K562 (cell line): Measurements from ENCODE around the gene NXN. TPM values are rescaled to one million over a fixed set of nuclear protein-coding genes. Genes with fewer than 3 reads are reported as not detected.
A peak's percentile ranks its signal among the peaks of the same experiment; 100 is the strongest.

ENCODE experiments used
- ATF1 ChIP-seq, 2 experiments: fragments of 450-650 bp in 1 of 2; IDR thresholded peaks; 2 replicates each; pipeline ENCODE4 v1.6.1; 2016; ENCODE audit warnings: missing compliant biosample characterization in 1 of 2, missing genetic modification characterization in 1 of 2
- CREM ChIP-seq: IDR thresholded peaks from 2 replicates; pipeline ENCODE4 v1.6.1; 2014; ENCODE audit warnings: antibody characterized with exemption, low read depth
- HDAC6 ChIP-seq: IDR thresholded peaks from 2 replicates; pipeline ENCODE4 v1.6.1; 2012; ENCODE audit warnings: low read depth, mild to moderate bottlenecking, control low read depth, inconsistent platforms, low read length, moderate library complexity
- NCOR1 ChIP-seq: fragments of 450-650 bp; IDR thresholded peaks from 2 replicates; pipeline ENCODE4 v1.6.1; 2016; ENCODE audit warnings: mild to moderate bottlenecking, moderate library complexity
- NFIC ChIP-seq: fragments of 450-650 bp; IDR thresholded peaks from 2 replicates; pipeline ENCODE4 v1.6.1; 2017; ENCODE audit warnings: mild to moderate bottlenecking, inconsistent platforms
- SMC3 ChIP-seq: conservative IDR thresholded peaks from 2 replicates; pipeline ENCODE4 v1.6.1; 2011; ENCODE audit warnings: low read depth, low read length, improper control_type of control experiment; ENCODE audit not compliant: insufficient read depth
- polyA plus RNA-seq, 8 experiments: library from polyadenylated mRNA; depleted of rRNA in 4 of 8; stranded (reverse) in 5 of 8; unstranded in 3 of 8; fragments of >200 nt; fragmentation: Nextera tagmentation in 2 of 8; fragmentation: Illumina TruSeq in 1 of 8; extraction: Ambion mirVana in 2 of 8; extraction: Trizol in 1 of 8; gene quantifications; 2 replicates each; pipeline versions ENCODE4 v1.2.1 to v1.2.3, GENCODE V29; 2011 to 2014; ENCODE audit warnings: inconsistent platforms in 1 of 8, missing spikeins in 1 of 8
- total RNA-seq, 7 experiments: library from RNA; depleted of rRNA in 6 of 7; stranded (reverse); fragments of >200 nt in 6 of 7; fragmentation: Illumina TruSeq in 2 of 7; extraction: Trizol in 2 of 7; gene quantifications; 2 replicates each; pipeline versions ENCODE4 v1.2.1 to v1.2.3, GENCODE V29; 2011 to 2021; ENCODE audit warnings: low replicate concordance in 1 of 7
- TF ChIP-seq, protein P1 (sequence below): sonication (generic); formaldehyde crosslinking; IDR thresholded peaks from 2 replicates; pipeline ENCODE4 v1.8.1; 2023; ENCODE audit warnings: mild to moderate bottlenecking, missing genetic modification reagents
- TF ChIP-seq, protein P2 (sequence below), 2 experiments: fragments of 450-650 bp; formaldehyde crosslinking in 1 of 2; IDR thresholded peaks; 2 replicates each; pipeline versions ENCODE4 v1.4.0 to v1.6.1; 2014 to 2020; ENCODE audit warnings: mild to moderate bottlenecking in 2 of 2, borderline replicate concordance in 1 of 2, low read depth in 1 of 2
- TF ChIP-seq, protein P3 (sequence below): fragments of 450-650 bp; formaldehyde crosslinking; IDR thresholded peaks from 2 replicates; pipeline ENCODE4 v1.4.0; 2020; ENCODE audit warnings: mild to moderate bottlenecking, moderate library complexity
- TF ChIP-seq, protein P4 (sequence below), 2 experiments: IDR thresholded peaks; 2 replicates each; pipeline ENCODE4 v1.6.1; 2011; ENCODE audit warnings: borderline replicate concordance in 1 of 2, control low read depth in 1 of 2, low read depth in 1 of 2, low read length in 1 of 2, mild to moderate bottlenecking in 1 of 2, mixed read lengths in 1 of 2, moderate library complexity in 1 of 2; ENCODE audit not compliant: insufficient read depth in 1 of 2, insufficient read length in 1 of 2, poor library complexity in 1 of 2, severe bottlenecking in 1 of 2; ENCODE audit errors: extremely low read depth in 1 of 2
- TF ChIP-seq, protein P5 (sequence below): fragments of 200-800 bp; sonication (Bioruptor generic); IDR thresholded peaks from 2 replicates; pipeline ENCODE4 v1.6.1; 2017; ENCODE audit warnings: missing genetic modification characterization, missing compliant biosample characterization

NXN gene
- total and polyA plus RNA-seq, 9 of the 15 experiments (the other 6 are each of a cell fraction or from before 2014, with no cell fraction given) = 0.08 to 0.39 (median 0.29) TPM; not detected in 5

DNA sequence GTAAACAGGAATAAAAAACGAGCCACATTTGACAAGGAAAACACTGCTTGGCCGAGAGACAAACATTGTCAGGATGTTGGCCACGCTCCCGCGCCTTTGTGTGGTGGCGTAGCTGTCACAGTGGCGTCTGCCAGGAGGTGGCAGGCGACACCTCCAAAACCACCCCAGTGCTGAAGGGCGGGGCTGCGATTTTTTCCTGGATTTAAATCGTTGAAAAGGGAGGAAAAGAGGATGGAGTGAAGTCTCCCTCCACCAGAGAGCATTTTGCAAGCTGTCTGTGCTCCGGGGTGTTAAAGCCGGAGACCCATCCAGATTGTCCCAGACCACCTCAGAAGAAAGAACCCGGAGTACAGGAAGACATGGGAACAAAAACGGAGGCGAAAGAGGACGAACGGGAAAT, 184.7 kb downstream of the NXN start (continued):
- TF ChIP-seq, protein P1, sequence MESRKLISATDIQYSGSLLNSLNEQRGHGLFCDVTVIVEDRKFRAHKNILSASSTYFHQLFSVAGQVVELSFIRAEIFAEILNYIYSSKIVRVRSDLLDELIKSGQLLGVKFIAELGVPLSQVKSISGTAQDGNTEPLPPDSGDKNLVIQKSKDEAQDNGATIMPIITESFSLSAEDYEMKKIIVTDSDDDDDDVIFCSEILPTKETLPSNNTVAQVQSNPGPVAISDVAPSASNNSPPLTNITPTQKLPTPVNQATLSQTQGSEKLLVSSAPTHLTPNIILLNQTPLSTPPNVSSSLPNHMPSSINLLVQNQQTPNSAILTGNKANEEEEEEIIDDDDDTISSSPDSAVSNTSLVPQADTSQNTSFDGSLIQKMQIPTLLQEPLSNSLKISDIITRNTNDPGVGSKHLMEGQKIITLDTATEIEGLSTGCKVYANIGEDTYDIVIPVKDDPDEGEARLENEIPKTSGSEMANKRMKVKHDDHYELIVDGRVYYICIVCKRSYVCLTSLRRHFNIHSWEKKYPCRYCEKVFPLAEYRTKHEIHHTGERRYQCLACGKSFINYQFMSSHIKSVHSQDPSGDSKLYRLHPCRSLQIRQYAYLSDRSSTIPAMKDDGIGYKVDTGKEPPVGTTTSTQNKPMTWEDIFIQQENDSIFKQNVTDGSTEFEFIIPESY = peak; percentile 56; the same call in 1 of the 2 replicates
- TF ChIP-seq SMC3 (peak; percentile 70), CREM (peak; percentile 46; the same call in 1 of the 2 replicates), HDAC6 (no peak), NFIC (0 out of 2 replicates have a peak, but pooled peaks have one; percentile 19), NCOR1 (no peak), ATF1 (CRISPR knock-in tag; IDR thresholded peaks at IDR 0.05) (no peak), ATF1 (tag; IDR thresholded peaks at IDR 0.05) (peak; percentile 15; the same call in 1 of the 2 replicates)
- TF ChIP-seq, protein P2, sequence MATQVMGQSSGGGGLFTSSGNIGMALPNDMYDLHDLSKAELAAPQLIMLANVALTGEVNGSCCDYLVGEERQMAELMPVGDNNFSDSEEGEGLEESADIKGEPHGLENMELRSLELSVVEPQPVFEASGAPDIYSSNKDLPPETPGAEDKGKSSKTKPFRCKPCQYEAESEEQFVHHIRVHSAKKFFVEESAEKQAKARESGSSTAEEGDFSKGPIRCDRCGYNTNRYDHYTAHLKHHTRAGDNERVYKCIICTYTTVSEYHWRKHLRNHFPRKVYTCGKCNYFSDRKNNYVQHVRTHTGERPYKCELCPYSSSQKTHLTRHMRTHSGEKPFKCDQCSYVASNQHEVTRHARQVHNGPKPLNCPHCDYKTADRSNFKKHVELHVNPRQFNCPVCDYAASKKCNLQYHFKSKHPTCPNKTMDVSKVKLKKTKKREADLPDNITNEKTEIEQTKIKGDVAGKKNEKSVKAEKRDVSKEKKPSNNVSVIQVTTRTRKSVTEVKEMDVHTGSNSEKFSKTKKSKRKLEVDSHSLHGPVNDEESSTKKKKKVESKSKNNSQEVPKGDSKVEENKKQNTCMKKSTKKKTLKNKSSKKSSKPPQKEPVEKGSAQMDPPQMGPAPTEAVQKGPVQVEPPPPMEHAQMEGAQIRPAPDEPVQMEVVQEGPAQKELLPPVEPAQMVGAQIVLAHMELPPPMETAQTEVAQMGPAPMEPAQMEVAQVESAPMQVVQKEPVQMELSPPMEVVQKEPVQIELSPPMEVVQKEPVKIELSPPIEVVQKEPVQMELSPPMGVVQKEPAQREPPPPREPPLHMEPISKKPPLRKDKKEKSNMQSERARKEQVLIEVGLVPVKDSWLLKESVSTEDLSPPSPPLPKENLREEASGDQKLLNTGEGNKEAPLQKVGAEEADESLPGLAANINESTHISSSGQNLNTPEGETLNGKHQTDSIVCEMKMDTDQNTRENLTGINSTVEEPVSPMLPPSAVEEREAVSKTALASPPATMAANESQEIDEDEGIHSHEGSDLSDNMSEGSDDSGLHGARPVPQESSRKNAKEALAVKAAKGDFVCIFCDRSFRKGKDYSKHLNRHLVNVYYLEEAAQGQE (IDR thresholded peaks at IDR 0.05; ENCODE audit: borderline replicate concordance) = peak; percentile 82; the same call in 1 of the 2 replicates
- TF ChIP-seq, protein P2 (CRISPR knock-in tag; IDR thresholded peaks at IDR 0.05; ENCODE audit: low read depth) = no peak
- TF ChIP-seq, protein P3, sequence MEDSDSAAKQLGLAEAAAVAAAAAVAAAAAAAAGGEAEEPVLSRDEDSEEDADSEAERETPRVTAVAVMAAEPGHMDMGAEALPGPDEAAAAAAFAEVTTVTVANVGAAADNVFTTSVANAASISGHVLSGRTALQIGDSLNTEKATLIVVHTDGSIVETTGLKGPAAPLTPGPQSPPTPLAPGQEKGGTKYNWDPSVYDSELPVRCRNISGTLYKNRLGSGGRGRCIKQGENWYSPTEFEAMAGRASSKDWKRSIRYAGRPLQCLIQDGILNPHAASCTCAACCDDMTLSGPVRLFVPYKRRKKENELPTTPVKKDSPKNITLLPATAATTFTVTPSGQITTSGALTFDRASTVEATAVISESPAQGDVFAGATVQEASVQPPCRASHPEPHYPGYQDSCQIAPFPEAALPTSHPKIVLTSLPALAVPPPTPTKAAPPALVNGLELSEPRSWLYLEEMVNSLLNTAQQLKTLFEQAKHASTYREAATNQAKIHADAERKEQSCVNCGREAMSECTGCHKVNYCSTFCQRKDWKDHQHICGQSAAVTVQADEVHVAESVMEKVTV = peak; percentile 58
- TF ChIP-seq, protein P4, sequence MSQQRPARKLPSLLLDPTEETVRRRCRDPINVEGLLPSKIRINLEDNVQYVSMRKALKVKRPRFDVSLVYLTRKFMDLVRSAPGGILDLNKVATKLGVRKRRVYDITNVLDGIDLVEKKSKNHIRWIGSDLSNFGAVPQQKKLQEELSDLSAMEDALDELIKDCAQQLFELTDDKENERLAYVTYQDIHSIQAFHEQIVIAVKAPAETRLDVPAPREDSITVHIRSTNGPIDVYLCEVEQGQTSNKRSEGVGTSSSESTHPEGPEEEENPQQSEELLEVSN (IDR thresholded peaks at IDR 0.05; ENCODE audit: borderline replicate concordance in 1 of 2, extremely low read depth in 1 of 2, insufficient read depth in 1 of 2, insufficient read length in 1 of 2, low read depth in 1 of 2, low read length in 1 of 2, poor library complexity in 1 of 2, severe bottlenecking in 1 of 2) = peak in 1 of 2 experiments; percentile 36
- TF ChIP-seq, protein P5, sequence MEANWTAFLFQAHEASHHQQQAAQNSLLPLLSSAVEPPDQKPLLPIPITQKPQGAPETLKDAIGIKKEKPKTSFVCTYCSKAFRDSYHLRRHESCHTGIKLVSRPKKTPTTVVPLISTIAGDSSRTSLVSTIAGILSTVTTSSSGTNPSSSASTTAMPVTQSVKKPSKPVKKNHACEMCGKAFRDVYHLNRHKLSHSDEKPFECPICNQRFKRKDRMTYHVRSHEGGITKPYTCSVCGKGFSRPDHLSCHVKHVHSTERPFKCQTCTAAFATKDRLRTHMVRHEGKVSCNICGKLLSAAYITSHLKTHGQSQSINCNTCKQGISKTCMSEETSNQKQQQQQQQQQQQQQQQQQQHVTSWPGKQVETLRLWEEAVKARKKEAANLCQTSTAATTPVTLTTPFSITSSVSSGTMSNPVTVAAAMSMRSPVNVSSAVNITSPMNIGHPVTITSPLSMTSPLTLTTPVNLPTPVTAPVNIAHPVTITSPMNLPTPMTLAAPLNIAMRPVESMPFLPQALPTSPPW (CRISPR knock-in tag) = peak; percentile 55; the same call in 1 of the 2 replicates
